Stomach (tissue), 4 donors: ENCODE results near the gene SERPING1.

ENCODE experiments used
- CTCF ChIP-seq, 7 experiments: fragments of 450-650 bp in 4 of 7; fragments of 200-600 bp in 3 of 7; sonication (generic) in 3 of 7; IDR thresholded peaks; one replicate each; pipeline ENCODE4 v1.5.1; 2016 to 2019; ENCODE audit warnings: antibody characterized with exemption in 7 of 7, control low read depth in 2 of 7, mild to moderate bottlenecking in 1 of 7
- POLR2A ChIP-seq, 4 donors: fragments of 450-650 bp; IDR thresholded peaks; one replicate each; pipeline ENCODE4 v1.6.1; 2016; ENCODE audit warnings: antibody characterized with exemption in 4 of 4, control low read depth in 2 of 4, mild to moderate bottlenecking in 1 of 4, moderate library complexity in 1 of 4
- POLR2AphosphoS5 ChIP-seq, 3 donors: sonication (generic); formaldehyde crosslinking; IDR thresholded peaks; one replicate each; pipeline ENCODE4 v1.6.1; 2016; ENCODE audit warnings: antibody characterized with exemption in 3 of 3

- TF ChIP-seq CTCF (IDR thresholded peaks at IDR 0.05) = no peak
- no peak for TF ChIP-seq POLR2A (IDR thresholded peaks at IDR 0.05)
- no peak for TF ChIP-seq POLR2AphosphoS5 (IDR thresholded peaks at IDR 0.05)
These were observed 40.1 kb downstream of the SERPING1 start for GRCh38 chr11:57637626-57638004.
